NCI-H82 (cell line): Measurements from ENCODE around the gene TMC5.
"Not testable (repeated sequence)": the region's sequence is repeated elsewhere in the genome, so short reads cannot be mapped to it uniquely, and the experiment has no call there.

ENCODE experiments used
- DNase-seq: peaks from one replicate; lab custom pipeline; 2025; lab: John Stamatoyannopoulos, UW

Gene TMC5

GRCh38 chr16:19417640-19418039, at the start of gene TMC5:
Gene TMC5 (plus strand): TSS chr16:19417883. CDS start chr16:19440039, 22,156 bp downstream.
- no peak for DNase-seq

- DNase-seq = not testable (repeated sequence)
Observed at GRCh38 chr16:19372541-19372940, 45.1 kb upstream of the TMC5 start.

GRCh38 chr16:19374402-19374801, 43.3 kb upstream of the TMC5 start:
- DNase-seq = no peak

GRCh38 chr16:19375561-19376158, 42.0 kb upstream of the TMC5 start:
- DNase-seq = peak; percentile 78

GRCh38 chr16:19377864-19378263, 39.8 kb upstream of the TMC5 start:
- peak; percentile 13 for DNase-seq

GRCh38 chr16:19378511-19378910, 39.2 kb upstream of the TMC5 start:
- no peak for DNase-seq

GRCh38 chr16:19379838-19380237, 37.8 kb upstream of the TMC5 start:
- DNase-seq = no peak

- no peak for DNase-seq
Observed at GRCh38 chr16:19380328-19380727, 37.4 kb upstream of the TMC5 start.

GRCh38 chr16:19382084-19382801, 35.4 kb upstream of the TMC5 start:
- DNase-seq = no peak

GRCh38 chr16:19382887-19383816, 34.5 kb upstream of the TMC5 start:
- DNase-seq = peak; percentile 34

GRCh38 chr16:19384656-19385055, 33.0 kb upstream of the TMC5 start:
- DNase-seq = no peak

- no peak for DNase-seq
Observed at GRCh38 chr16:19386525-19386924, 31.2 kb upstream of the TMC5 start.

GRCh38 chr16:19389246-19389645, 28.4 kb upstream of the TMC5 start:
- peak; percentile 73 for DNase-seq

GRCh38 chr16:19391185-19391776, 26.4 kb upstream of the TMC5 start:
- not testable (repeated sequence) for DNase-seq

GRCh38 chr16:19392352-19392751, 25.3 kb upstream of the TMC5 start:
- DNase-seq = no peak

GRCh38 chr16:19393226-19394111, 24.2 kb upstream of the TMC5 start:
- DNase-seq = peak; percentile 91

GRCh38 chr16:19395646-19396267, 21.9 kb upstream of the TMC5 start:
- not testable (repeated sequence) for DNase-seq

- no peak for DNase-seq
Observed at GRCh38 chr16:19396555-19397011, 21.1 kb upstream of the TMC5 start.

GRCh38 chr16:19397373-19397772, 20.3 kb upstream of the TMC5 start:
- DNase-seq = not testable (repeated sequence)

- peak; percentile 52 for DNase-seq
Observed at GRCh38 chr16:19400711-19401110, 17.0 kb upstream of the TMC5 start.
